Epidermal melanocyte (primary cell): Measurements from ENCODE around the gene IKZF3.
"Not testable (repeated sequence)": the region's sequence is repeated elsewhere in the genome, so short reads cannot be mapped to it uniquely, and the experiment has no call there.

Experiments used
- DNase-seq: peaks from one replicate; pipeline ENCODE4 v3.0.0; 2011; ENCODE audit warnings: low spot score; ENCODE audit not compliant: insufficient read length

The IKZF3 gene

DNA sequence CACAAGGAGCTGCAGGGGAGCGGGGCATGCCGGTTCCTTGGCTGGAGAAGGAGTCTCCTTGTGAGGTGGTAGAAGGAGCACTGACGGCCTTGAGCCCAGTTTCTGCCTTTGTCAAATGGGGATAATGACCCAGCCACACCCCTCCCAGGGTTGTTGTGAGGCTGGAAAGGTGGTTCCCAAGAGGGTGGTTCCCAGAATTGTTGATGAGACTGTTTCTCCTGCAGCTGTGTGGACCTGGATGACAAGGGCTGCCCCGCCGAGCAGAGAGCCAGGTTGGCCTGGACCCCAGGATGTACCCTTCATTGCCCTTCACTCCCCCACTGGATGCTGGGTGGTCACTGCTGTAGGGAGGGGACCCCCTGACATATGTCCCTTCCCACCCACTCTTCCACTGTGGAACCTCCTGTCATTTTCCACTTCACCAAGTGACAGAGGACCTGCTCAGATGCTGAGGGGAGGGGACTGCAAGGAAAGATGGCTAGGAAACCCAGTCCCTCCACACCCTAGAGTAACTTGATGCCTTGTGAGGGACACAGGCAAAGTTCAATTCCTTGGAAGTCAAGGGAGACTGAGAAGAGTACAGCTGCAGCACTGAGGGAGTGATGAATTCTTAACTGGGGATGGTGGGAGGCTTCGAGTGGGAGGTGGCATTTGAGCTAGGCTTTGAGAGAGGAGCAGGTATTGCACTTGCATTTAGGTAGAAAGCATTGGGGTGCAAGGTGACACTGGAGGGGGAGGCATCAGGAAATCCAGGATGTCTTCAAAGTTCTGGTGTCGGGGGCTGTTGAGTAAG, 144.4 kb downstream of the IKZF3 start:
- DNase-seq, result no peak

DNA sequence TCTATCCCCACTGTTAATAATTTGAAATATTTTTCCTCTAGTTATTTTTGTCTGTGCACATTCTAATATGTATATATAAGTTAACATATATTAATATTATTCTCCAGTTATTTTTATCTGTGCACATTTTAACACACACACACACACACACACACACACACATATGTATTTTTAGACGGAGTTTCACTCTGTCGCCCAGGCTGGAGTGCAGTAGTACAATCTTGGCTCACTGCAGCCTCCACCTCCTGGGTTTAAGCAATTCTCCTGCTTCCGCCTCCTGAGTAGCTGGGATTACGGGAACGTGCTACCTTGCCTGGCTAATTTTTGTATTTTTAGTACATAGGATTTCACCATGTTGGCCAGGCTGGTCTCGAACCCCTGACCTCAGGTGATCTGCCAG, 146.5 kb downstream of the IKZF3 start:
- no peak for DNase-seq

DNA sequence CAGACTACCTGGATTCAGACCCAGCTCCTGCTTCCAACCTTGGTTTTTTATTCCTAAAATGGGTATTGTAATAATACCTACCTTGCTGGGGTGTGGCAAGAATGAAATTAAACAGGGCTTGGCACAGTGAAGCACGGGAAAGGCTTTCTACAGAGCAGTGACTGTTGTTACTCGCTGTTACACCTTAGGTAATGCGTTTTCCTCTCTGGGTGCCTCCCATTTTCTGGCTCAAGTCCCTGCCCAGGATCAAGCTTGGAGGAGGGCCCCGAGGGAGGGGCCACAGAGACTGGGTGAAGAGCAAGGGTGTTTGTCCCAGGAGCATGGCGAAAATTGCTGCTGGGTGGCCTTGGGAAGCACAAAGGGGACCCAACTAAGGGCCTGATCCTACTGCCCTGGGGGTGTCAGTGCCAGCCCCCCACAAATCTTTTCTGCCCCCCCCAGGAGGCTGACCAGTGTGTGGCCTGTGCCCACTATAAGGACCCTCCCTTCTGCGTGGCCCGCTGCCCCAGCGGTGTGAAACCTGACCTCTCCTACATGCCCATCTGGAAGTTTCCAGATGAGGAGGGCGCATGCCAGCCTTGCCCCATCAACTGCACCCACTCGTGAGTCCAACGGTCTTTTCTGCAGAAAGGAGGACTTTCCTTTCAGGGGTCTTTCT, 147.1 kb downstream of the IKZF3 start:
- DNase-seq, result no peak

DNA sequence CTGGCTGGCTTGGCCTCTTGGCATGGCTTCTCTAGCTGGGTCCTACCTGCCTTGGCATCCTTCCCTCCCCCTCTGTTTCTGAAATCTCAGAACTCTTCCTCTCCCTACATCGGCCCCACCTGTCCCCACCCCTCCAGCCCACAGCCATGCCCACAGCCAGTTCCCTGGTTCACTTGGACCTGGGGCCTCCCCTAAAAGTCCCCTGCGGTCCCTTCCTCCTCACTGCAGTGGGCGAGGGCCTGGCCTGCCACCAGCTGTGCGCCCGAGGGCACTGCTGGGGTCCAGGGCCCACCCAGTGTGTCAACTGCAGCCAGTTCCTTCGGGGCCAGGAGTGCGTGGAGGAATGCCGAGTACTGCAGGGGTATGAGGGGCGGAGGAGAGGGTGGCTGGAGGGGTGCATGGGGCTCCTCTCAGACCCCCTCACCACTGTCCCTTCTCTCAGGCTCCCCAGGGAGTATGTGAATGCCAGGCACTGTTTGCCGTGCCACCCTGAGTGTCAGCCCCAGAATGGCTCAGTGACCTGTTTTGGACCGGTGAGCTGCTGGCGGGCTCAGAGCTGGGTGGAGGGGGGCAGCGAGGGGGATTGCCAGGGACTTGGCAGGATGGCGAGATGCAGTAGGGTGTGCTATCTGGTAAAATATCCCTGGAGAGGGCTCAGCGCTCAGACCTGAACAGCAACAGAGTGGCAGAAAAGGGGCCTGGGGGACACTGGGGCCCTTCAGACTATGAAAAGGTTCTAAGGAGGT, 147.9 kb downstream of the IKZF3 start:
- no peak for DNase-seq

DNA sequence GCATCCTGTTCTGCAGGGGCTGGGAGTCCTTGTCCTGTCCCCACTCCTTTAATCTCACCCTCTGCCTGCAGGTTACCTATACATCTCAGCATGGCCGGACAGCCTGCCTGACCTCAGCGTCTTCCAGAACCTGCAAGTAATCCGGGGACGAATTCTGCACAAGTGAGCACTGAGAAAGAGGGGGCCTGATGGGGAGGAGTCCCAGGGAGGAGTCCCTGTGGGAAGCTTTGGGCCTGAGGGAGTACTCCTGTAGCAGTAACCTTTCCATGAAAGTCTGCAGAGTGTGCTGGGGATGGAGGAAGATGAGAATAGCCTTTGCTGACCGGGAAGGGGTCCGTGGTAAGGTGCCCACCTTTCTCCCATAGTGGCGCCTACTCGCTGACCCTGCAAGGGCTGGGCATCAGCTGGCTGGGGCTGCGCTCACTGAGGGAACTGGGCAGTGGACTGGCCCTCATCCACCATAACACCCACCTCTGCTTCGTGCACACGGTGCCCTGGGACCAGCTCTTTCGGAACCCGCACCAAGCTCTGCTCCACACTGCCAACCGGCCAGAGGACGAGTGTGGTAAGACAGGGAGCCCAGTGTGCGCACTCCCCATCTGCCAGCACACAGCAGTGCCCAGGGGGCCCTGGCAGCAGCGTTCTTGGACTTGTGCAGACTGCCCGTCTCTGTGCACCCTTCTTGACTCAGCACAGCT, 148.6 kb downstream of the IKZF3 start:
- no peak for DNase-seq

DNA sequence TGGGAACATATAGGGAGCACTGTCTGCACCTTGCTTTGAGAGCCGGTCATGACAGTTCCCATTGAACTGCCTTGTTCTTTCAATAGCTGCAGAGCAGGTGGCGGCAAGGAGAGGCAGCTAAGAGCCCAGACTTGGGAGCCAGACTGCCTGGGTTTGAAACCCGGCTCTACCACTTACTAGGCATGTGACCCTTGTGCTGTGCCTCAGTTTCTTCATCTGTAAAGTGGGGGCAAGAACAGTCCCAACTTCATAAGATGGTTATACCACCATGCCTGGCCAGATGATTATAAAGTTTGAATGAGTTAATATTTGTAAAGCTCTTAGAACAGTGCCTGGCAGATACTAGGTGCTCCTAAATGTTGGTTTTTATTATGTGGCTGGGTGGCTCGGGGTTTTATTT, 149.9 kb downstream of the IKZF3 start:
- no peak for DNase-seq

DNA sequence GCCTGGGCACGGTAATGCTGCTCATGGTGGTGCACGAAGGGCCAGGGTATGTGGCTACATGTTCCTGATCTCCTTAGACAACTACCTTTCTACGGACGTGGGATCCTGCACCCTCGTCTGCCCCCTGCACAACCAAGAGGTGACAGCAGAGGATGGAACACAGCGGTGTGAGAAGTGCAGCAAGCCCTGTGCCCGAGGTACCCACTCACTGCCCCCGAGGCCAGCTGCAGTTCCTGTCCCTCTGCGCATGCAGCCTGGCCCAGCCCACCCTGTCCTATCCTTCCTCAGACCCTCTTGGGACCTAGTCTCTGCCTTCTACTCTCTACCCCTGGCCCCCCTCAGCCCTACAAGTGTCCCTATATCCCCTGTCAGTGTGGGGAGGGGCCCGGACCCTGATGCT, 152.3 kb downstream of the IKZF3 start:
- DNase-seq, result no peak

DNA sequence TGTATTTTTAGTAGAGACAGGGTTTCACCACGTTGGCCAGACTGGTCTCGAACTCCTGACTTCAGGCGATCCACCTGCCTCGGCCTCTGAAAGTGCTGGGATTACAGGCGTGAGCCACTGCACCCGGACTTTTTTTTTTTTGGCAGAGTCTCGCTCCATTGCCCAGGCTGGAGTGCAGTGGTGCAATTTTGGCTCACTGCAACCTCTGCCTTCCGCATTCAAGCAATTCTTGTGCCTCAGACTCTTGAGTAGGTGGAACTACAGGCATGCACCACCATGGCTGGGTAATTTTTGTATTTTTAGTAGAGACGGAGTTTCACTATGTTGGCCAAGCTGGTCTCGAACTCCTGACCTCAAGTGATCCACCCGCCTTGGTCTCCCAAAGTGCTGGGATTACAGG, 153.0 kb downstream of the IKZF3 start:
- DNase-seq, result not testable (repeated sequence)

DNA sequence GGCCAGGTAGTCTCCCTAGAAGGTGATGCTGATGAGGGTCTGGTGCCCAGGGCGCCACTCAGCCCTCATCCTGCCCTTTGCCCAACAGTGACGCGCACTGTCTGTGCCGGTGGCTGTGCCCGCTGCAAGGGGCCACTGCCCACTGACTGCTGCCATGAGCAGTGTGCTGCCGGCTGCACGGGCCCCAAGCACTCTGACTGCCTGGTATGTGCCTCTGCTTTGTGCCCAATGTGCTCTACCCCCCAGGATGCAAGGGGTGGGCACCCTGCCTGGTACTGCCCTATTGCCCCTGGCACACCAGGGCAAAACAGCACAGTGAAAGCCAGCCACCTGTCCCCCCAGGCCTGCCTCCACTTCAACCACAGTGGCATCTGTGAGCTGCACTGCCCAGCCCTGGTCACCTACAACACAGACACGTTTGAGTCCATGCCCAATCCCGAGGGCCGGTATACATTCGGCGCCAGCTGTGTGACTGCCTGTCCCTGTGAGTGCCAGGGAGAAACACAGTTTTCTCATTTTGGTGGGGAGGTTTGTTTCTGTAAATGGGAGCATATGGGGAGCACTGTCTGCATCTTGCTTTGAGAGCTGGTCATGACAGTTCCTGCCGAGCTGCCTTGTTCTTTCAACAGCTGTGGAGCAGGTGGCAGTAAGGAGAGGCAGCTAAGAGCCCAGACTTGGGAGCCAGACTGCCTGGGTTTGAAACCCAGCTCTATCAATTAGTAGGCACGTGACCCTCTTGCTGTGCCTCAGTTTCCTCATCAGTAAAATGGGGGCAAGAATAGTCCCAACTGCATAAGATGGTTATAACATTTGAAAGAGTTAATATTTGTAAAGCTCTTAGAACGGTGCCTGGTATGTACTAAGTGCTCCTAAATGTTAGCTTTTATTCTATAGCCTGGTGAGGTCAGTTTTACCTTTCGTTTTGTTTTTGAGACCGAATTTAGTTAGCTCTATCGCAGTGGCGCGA, 153.8 kb downstream of the IKZF3 start:
- no peak for DNase-seq

DNA sequence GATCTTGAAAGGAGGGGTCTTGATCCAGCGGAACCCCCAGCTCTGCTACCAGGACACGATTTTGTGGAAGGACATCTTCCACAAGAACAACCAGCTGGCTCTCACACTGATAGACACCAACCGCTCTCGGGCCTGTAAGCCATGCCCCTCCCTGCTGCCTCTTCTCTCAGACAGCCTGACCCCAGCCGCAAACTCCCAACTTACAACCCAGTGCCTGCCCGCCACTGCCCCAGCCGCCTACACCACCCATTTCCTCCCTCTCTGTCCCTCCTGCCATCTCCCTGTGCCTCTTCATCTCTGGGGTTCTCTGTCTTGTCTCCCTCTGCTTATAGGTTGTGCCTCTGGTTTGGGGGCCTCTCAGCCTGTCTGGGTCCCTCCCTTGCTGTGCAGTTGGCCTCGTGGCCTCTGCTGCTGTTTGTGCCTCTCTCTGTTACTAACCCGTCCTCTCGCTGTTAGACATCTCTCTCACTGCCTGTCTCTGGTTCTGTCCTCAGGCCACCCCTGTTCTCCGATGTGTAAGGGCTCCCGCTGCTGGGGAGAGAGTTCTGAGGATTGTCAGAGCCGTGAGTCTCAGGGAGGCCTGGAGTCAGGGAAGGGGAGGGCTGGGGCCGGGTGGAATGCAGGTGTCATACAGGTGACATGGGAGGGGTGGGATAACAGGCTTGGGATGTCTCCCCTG, 154.7 kb downstream of the IKZF3 start:
- DNase-seq, result no peak
